ENCODE results near the gene OR13C5.

GRCh38 chr9:104568868-104569267 is 30.3 kb downstream of the OR13C5 start, which contains the start of gene OR13C8:
- TF ChIP-seq CTCF (conservative IDR thresholded peaks at IDR 0.05 in 1 of 2, IDR thresholded peaks at IDR 0.05 in 1 of 2; ENCODE audit: extremely low read depth in 1 of 2, insufficient read depth in 1 of 2, low read depth in 1 of 2, low read length in 2 of 2) (no peak), EZH2 (IDR thresholded peaks at IDR 0.05; ENCODE audit: borderline replicate concordance, low read length) (no peak)

Measured in mammary epithelial cell (primary cell).